Ovary (tissue), 9 donors: ENCODE measurements around the gene SLC5A2. TPM values are rescaled to one million over a fixed set of nuclear protein-coding genes. Genes with fewer than 3 reads are reported as not detected.

ENCODE experiments used
- DNase-seq, 5 donors: peaks; one replicate each; pipeline ENCODE4 v3.0.0-alpha.2; 2019 to 2020
- H3K27ac ChIP-seq, 2 donors: fragments of 200-600 bp; one replicate each; pipeline versions ENCODE4 v1.5.1 to v1.8.0; 2019 to 2022
- H3K27me3 ChIP-seq: fragments of 200-600 bp; one replicate; pipeline ENCODE4 v1.8.0; 2022
- H3K36me3 ChIP-seq: fragments of 200-600 bp; sonication (generic); one replicate; pipeline ENCODE4 v1.5.1; 2019
- H3K4me1 ChIP-seq: one replicate; pipeline ENCODE4 v1.8.1; 2013; ENCODE audit warnings: mild to moderate bottlenecking, moderate library complexity; ENCODE audit not compliant: insufficient read depth
- H3K4me3 ChIP-seq: fragments of 200-600 bp; sonication (generic); one replicate; pipeline ENCODE4 v1.5.1; 2017
- H3K9me3 ChIP-seq, 2 donors: fragments of 200-600 bp in 1 of 2; sonication (generic) in 1 of 2; one replicate each; pipeline versions ENCODE4 v1.5.1 to v1.8.1; 2013 to 2019; ENCODE audit warnings: mild to moderate bottlenecking in 1 of 2, moderate library complexity in 1 of 2
- CTCF ChIP-seq, 3 donors: fragments of 450-650 bp in 2 of 3; fragments of 200-600 bp in 1 of 3; IDR thresholded peaks; one replicate each; pipeline versions ENCODE4 v1.5.1 to v1.8.0; 2016 to 2022; ENCODE audit warnings: antibody characterized with exemption in 3 of 3, mild to moderate bottlenecking in 1 of 3
- EP300 ChIP-seq: sonication (generic); formaldehyde crosslinking; IDR thresholded peaks from one replicate; pipeline ENCODE4 v1.6.1; 2017; ENCODE audit warnings: antibody characterized with exemption
- POLR2A ChIP-seq: fragments of 450-650 bp; IDR thresholded peaks from one replicate; pipeline ENCODE4 v1.6.1; 2017; ENCODE audit warnings: antibody characterized with exemption, mild to moderate bottlenecking, moderate library complexity
- WGBS, 3 donors: extraction: QIAGEN DNeasy Blood & Tissue Kit in 1 of 3; methylation state at CpG; one replicate each; pipeline versions ENCODE4 v1.1.5 to v1.1.7; 2013 to 2017; 5-methylcytosine and 5-hydroxymethylcytosine counted together
- intact Hi-C, 4 donors: fragments of 100-400 bp; cut with DNase I; formaldehyde crosslinking; loops; one replicate each; pipeline versions ENCODE4 v1.11.0 to v1.15.1; 2022 to 2023
- polyA plus RNA-seq, 2 donors: library from polyadenylated mRNA; stranded (reverse); fragments of 200-250 nt in 1 of 2; fragments of 350-450 nt in 1 of 2; fragmentation: Illumina TruSeq in 1 of 2; extraction: RNeasy Lipid Tissue Mini Kit (QIAGEN cat#74804) in 1 of 2; gene quantifications; one replicate each; pipeline ENCODE4 v1.2.3, GENCODE V29; 2013 to 2014
- total RNA-seq, 7 donors: library from RNA; depleted of rRNA in 2 of 7; stranded (reverse); fragments of >200 nt in 2 of 7; fragmentation: NEBNext Ultra II Directional in 3 of 7; extraction: Animal tissue kit (Norgen Biotek cat#: 25700) in 3 of 7; gene quantifications; one replicate each; pipeline versions ENCODE4 v1.1.0 to v1.2.4, GENCODE V29; 2016 to 2023
- donor health status: DM: no; HTN: no; CAD: no; lungs with moderate emphysema.
- donor health status: DM: no; HTN: no; CAD: no.
- donor health status: Bipolar disorder and iron deficiency.
- donor health status: DM: yes; HTN: yes; CAD: no.
- donor health status: DM: no; HTN: no; CAD: no.
- donor health status: DM: yes; HTN: yes; CAD: no.

Gene SLC5A2
- total and polyA plus RNA-seq, 9 donors = 0.13 to 1.7 (median 0.40) TPM; not detected in 1

DNA sequence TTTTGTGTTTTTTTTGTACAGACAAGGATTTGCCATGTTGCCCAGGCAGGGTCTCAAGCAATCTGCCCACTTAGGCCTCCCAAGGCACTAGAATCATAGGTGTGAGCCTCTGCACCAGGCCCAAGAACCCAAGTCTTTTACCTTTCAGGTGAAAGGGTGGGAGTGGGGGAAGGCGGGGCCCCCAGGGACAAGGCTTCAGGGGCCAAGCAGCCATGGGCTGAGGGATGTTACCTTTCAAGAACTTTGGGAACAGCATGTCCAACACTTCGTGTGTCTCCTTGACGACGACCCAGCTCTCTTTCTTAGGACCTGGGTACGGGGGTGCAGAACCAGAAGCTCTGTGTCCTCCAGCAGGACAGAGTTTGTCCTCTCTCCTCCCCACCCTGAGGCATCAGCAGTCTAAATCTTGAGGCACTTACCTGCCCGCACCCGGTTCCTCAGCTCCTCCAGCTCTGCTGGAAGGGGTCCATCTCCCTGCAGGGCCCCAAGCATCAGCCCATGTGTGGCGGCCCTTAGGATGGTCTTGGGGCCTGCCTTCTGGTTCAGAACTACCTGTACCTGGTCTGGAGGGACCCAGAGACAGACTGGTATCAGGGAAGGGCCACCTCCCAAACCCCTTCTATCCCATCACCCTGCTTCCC is 9.0 kb downstream of the SLC5A2 start:
- intact Hi-C loops = no loop called here
- H3K27me3 ChIP-seq = no peaks in the 10 kb centered on the region
- no peak for TF ChIP-seq CTCF (IDR thresholded peaks at IDR 0.05)
- TF ChIP-seq EP300 = no peak
- TF ChIP-seq POLR2A = no peak
- no peaks in the 10 kb centered on the region for H3K9me3 ChIP-seq
- DNase-seq = no peak
- H3K4me1 ChIP-seq = peaks cover 11% of the 10 kb centered on the region
- no peak overlapping the region for H3K27ac ChIP-seq
- H3K4me3 ChIP-seq = no peak overlapping the region
- H3K36me3 ChIP-seq = no peaks in the 10 kb centered on the region
- WGBS, 3 donors = 87 to 90% (median 88%) methylated on average over 7 to 8 of the region's 8 CpGs

DNA sequence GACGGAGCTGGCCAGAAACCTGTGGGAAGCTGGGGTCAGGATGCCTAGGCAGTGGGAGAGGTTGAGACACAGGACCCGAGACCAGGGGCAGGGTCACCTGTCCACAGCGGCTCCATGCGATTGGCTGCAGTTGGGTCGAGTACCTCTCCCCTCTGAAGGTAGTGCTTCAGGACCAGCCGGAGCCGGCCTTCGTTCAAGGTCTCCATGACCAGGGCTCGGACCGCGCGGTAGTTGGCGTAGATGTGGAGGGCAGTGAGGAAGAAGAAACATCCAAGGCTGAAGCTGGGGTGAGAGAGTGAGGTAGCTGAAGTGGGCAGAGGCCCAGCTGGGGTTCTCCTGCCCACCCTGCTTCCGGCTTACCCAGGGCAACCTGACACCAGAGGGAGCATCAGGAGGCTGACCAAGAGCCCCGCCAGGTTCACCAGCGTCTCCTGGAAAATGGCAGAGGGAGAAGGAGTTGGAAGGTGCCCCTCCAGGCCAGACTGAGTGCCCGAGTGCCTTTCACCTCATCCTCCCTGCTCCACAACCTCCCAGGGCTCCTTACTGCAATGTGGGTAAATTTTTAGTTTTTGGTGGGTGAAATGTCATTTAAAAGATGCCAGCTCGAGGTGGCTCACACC is 10.7 kb downstream of the SLC5A2 start:
- no peak for DNase-seq
- no peak overlapping the region for H3K4me3 ChIP-seq
- no peaks in the 10 kb centered on the region for H3K27me3 ChIP-seq
- peaks cover under 1% of the 10 kb centered on the region for H3K4me1 ChIP-seq
- 87 to 92% (median 88%) methylated on average over 18 of the region's 18 CpGs for WGBS, 3 donors
- H3K36me3 ChIP-seq = no peaks in the 10 kb centered on the region
- TF ChIP-seq POLR2A (no peak), EP300 (no peak), CTCF (IDR thresholded peaks at IDR 0.05) (no peak)
- H3K9me3 ChIP-seq = no peaks in the 10 kb centered on the region
- no peak overlapping the region for H3K27ac ChIP-seq
- intact Hi-C loops = no loop called here

DNA sequence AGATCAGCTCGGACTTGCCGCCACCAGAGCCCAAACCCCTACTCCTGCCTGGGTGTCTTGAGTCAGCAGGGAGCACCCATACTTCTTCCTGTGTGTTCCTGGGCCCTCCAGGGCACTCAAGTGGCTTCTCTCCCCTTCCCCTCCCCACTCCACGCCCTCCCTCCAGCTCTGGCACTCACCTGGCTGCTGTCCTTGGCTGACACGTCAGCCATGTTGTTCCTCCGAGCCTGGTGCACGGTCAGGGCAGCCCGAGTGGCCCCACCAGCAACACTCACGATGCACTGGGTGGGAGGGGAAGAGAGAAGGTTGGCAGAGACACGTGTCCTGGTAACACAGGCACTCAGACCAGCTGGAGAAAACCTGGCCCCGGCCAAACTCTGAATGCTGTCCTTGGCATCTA is 13.7 kb downstream of the SLC5A2 start:
- WGBS, 3 donors = 79 to 85% (median 81%) methylated on average over 10 of the region's 10 CpGs
- TF ChIP-seq EP300 (no peak), POLR2A (no peak), CTCF (IDR thresholded peaks at IDR 0.05) (no peak)

DNA sequence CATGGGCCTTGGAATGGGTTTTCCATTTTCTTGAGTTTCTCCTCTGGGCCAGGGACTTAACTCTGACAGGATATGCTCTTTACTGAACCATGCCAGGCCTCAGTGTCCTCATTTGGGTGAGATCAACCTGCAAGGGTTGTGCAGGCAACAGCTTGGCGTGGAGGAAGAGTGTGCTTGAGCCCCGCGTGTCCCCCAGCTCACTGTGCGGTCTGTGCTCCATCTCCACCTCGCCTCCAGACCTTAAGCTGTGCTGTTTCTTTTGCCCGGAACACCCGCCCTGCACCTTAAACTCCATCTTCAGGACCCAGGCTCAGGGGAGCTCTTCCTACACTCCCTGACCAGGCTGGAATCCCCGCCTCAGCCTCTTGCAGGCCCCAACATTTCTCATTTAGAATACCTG is 15.6 kb downstream of the SLC5A2 start:
- TF ChIP-seq POLR2A = no peak
- TF ChIP-seq CTCF (IDR thresholded peaks at IDR 0.05) = no peak
- no peak for TF ChIP-seq EP300
- no peaks in the 10 kb centered on the region for H3K4me1 ChIP-seq
- no peak overlapping the region for H3K27ac ChIP-seq
- no peak for DNase-seq
- no peaks in the 10 kb centered on the region for H3K27me3 ChIP-seq
- WGBS, 3 donors = 96 to 97% (median 96%) methylated on average over 8 of the region's 8 CpGs
- no peaks in the 10 kb centered on the region for H3K9me3 ChIP-seq
- H3K36me3 ChIP-seq = no peaks in the 10 kb centered on the region
- intact Hi-C loops = no loop called here
- H3K4me3 ChIP-seq = no peak overlapping the region

More for the DNA sequence above, 13.7 kb downstream of the SLC5A2 start:
- Histone ChIP-seq H3K36me3 (no peaks in the 10 kb centered on the region), H3K4me3 (no peak overlapping the region), H3K27ac (no peak overlapping the region), H3K4me1 (no peaks in the 10 kb centered on the region), H3K27me3 (no peaks in the 10 kb centered on the region), H3K9me3 (no peaks in the 10 kb centered on the region)
- intact Hi-C loops = no loop called here
- DNase-seq = no peak
